Endothelial cell (in vitro differentiated cells): ENCODE results near the gene CRHBP. TPM values are rescaled to one million over a fixed set of nuclear protein-coding genes. Genes with fewer than 3 reads are reported as not detected.

ENCODE experiments used
- DNase-seq: peaks from one replicate; pipeline ENCODE4 v3.0.0; 2021; ENCODE audit warnings: low spot score
- H3K27ac Mint-ChIP-seq: one replicate; pipeline ENCODE4 v1.8.0; 2021; ENCODE audit warnings: mixed read lengths, inconsistent platforms; ENCODE audit not compliant: unreplicated experiment
- H3K27me3 Mint-ChIP-seq: one replicate; pipeline ENCODE4 v1.8.0; 2021; ENCODE audit warnings: mild to moderate bottlenecking, moderate library complexity, mixed read lengths, inconsistent platforms; ENCODE audit not compliant: unreplicated experiment
- H3K36me3 Mint-ChIP-seq: one replicate; pipeline ENCODE4 v1.8.0; 2021; ENCODE audit warnings: mild to moderate bottlenecking, low read depth, mixed read lengths, inconsistent platforms; ENCODE audit not compliant: unreplicated experiment
- H3K4me1 Mint-ChIP-seq: one replicate; pipeline ENCODE4 v1.8.0; 2021; ENCODE audit warnings: mild to moderate bottlenecking, mixed read lengths, inconsistent platforms; ENCODE audit not compliant: unreplicated experiment
- H3K4me3 Mint-ChIP-seq: one replicate; pipeline ENCODE4 v1.8.0; 2021; ENCODE audit warnings: mild to moderate bottlenecking, mixed read lengths, inconsistent platforms; ENCODE audit not compliant: unreplicated experiment
- H3K9me3 Mint-ChIP-seq: one replicate; pipeline ENCODE4 v1.8.0; 2021; ENCODE audit warnings: mixed read lengths, inconsistent platforms; ENCODE audit not compliant: unreplicated experiment
- total RNA-seq: library from RNA; stranded (reverse); fragmentation: NEBNext Ultra II Directional; extraction: Animal tissue kit (Norgen Biotek cat#: 25700); gene quantifications from one replicate; pipeline ENCODE4 v1.2.1, GENCODE V29; 2021; ENCODE audit not compliant: unreplicated experiment
- TF ChIP-seq, protein P1 (sequence below): fragments of 200-600 bp; sonication (generic); IDR thresholded peaks from one replicate; pipeline ENCODE4 v1.5.0; 2021; ENCODE audit warnings: antibody characterized with exemption; ENCODE audit not compliant: unreplicated experiment

The CRHBP gene
- total RNA-seq, 1 donor from 2014 or later = 108 TPM

GRCh38 chr5:77012601-77013000 lies 59.8 kb downstream of the CRHBP start:
- H3K27ac Mint-ChIP-seq = no peak overlapping the region
- DNase-seq = no peak
- no peaks in the 10 kb centered on the region for H3K36me3 Mint-ChIP-seq
- H3K9me3 Mint-ChIP-seq = no peaks in the 10 kb centered on the region
- TF ChIP-seq, protein P1, sequence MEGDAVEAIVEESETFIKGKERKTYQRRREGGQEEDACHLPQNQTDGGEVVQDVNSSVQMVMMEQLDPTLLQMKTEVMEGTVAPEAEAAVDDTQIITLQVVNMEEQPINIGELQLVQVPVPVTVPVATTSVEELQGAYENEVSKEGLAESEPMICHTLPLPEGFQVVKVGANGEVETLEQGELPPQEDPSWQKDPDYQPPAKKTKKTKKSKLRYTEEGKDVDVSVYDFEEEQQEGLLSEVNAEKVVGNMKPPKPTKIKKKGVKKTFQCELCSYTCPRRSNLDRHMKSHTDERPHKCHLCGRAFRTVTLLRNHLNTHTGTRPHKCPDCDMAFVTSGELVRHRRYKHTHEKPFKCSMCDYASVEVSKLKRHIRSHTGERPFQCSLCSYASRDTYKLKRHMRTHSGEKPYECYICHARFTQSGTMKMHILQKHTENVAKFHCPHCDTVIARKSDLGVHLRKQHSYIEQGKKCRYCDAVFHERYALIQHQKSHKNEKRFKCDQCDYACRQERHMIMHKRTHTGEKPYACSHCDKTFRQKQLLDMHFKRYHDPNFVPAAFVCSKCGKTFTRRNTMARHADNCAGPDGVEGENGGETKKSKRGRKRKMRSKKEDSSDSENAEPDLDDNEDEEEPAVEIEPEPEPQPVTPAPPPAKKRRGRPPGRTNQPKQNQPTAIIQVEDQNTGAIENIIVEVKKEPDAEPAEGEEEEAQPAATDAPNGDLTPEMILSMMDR = no peak
- no peaks in the 10 kb centered on the region for H3K27me3 Mint-ChIP-seq
- peaks cover 3% of the 10 kb centered on the region for H3K4me1 Mint-ChIP-seq
- H3K4me3 Mint-ChIP-seq = no peak overlapping the region

- TF ChIP-seq, protein P1 = no peak
Observed at GRCh38 chr5:77015938-77016569, 63.2 kb downstream of the CRHBP start.

GRCh38 chr5:77016962-77017361 lies 64.1 kb downstream of the CRHBP start:
- Mint-ChIP-seq H3K4me3 (no peak overlapping the region), H3K27me3 (peaks cover 1% of the 10 kb centered on the region), H3K4me1 (peaks cover 9% of the 10 kb centered on the region), H3K9me3 (no peaks in the 10 kb centered on the region), H3K36me3 (no peaks in the 10 kb centered on the region), H3K27ac (no peak overlapping the region)
- DNase-seq = no peak
- TF ChIP-seq, protein P1 = no peak

More at GRCh38 chr5:77015938-77016569, 63.2 kb downstream of the CRHBP start:
- Mint-ChIP-seq H3K36me3 (no peaks in the 10 kb centered on the region), H3K27me3 (peaks cover 1% of the 10 kb centered on the region), H3K9me3 (no peaks in the 10 kb centered on the region), H3K4me1 (peaks cover 9% of the 10 kb centered on the region), H3K27ac (no peak overlapping the region), H3K4me3 (no peak overlapping the region)
- no peak for DNase-seq

DNA sequence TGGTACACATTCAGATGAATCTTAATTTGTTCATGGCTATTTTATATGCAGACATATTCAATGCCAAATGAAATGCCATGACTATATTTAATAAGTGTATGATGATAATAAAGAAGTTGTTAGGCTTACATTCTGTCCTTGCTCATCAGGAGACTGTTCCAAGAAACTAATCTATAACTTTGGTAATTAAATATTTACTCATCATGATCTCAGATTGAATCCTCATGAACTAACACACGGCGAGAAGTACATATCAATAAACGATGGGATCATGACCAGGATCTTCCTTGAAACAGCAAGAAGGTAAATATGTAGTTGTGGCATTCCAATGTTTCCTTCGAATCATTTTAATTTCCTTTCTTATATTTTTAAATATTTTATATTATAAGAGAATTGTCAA lies 64.8 kb downstream of the CRHBP start:
- Mint-ChIP-seq H3K27ac (no peak overlapping the region), H3K4me3 (no peak overlapping the region), H3K4me1 (peaks cover 6% of the 10 kb centered on the region), H3K27me3 (peaks cover 1% of the 10 kb centered on the region), H3K9me3 (peaks cover 5% of the 10 kb centered on the region), H3K36me3 (no peaks in the 10 kb centered on the region)
- no peak for DNase-seq
- TF ChIP-seq, protein P1 = no peak

Other genes with a start within 250 kb of the CRHBP start
- gene F2R, start 236.9 kb upstream of the CRHBP start, total RNA-seq = 342 TPM
- gene F2RL1, start 134.0 kb upstream of the CRHBP start, total RNA-seq = 141 TPM
- 0.38 TPM for gene S100Z, start 103.0 kb upstream of the CRHBP start, total RNA-seq
- 18.1 TPM for gene AGGF1, start 77.4 kb downstream of the CRHBP start, total RNA-seq
- 13.0 TPM for gene ZBED3, start 134.2 kb downstream of the CRHBP start, total RNA-seq